Activated naive CD8-positive, alpha-beta T cell treated with anti-CD3 and anti-CD28 coated beads, Interleukin-2, amount 50 U/mL, for 24 hours (primary cell): ENCODE measurements around the gene PCDH1.
"Not testable (repeated sequence)": the region's sequence is repeated elsewhere in the genome, so short reads cannot be mapped to it uniquely, and the experiment has no call there.

ENCODE experiments used
- ATAC-seq: fragments of 150-1000 bp; cut with Tn5 transposase; one replicate; pipeline ENCODE4 v1.10.0; 2021
- DNase-seq: peaks from one replicate; pipeline ENCODE4 v3.0.0; 2021
- H3K27ac Mint-ChIP-seq: one replicate; pipeline ENCODE4 v1.8.0; 2021; ENCODE audit warnings: mild to moderate bottlenecking, mixed read lengths
- H3K27me3 Mint-ChIP-seq: one replicate; pipeline ENCODE4 v1.8.0; 2021; ENCODE audit warnings: mixed read lengths
- H3K36me3 Mint-ChIP-seq: one replicate; pipeline ENCODE4 v1.8.0; 2021; ENCODE audit warnings: low read depth, mixed read lengths
- H3K4me1 Mint-ChIP-seq: one replicate; pipeline ENCODE4 v1.8.0; 2021; ENCODE audit warnings: mixed read lengths
- H3K4me3 Mint-ChIP-seq: one replicate; pipeline ENCODE4 v1.8.0; 2021; ENCODE audit warnings: mild to moderate bottlenecking, moderate library complexity, mixed read lengths
- H3K9me3 Mint-ChIP-seq: one replicate; pipeline ENCODE4 v1.8.0; 2021; ENCODE audit warnings: mixed read lengths

Gene PCDH1

GRCh38 chr5:141909212-141909611 lies 31.0 kb upstream of the PCDH1 start:
- H3K9me3 Mint-ChIP-seq = no peaks in the 10 kb centered on the region
- H3K4me1 Mint-ChIP-seq = peaks cover 12% of the 10 kb centered on the region
- peaks cover 20% of the 10 kb centered on the region for H3K27me3 Mint-ChIP-seq
- H3K27ac Mint-ChIP-seq = no peak overlapping the region
- ATAC-seq = no peak
- no peaks in the 10 kb centered on the region for H3K36me3 Mint-ChIP-seq
- no peak for DNase-seq
- no peak overlapping the region for H3K4me3 Mint-ChIP-seq

GRCh38 chr5:141908796-141909195 lies 30.6 kb upstream of the PCDH1 start:
- peak overlapping the region; percentile 6 for H3K27ac Mint-ChIP-seq
- H3K36me3 Mint-ChIP-seq = no peaks in the 10 kb centered on the region
- H3K4me1 Mint-ChIP-seq = peaks cover 10% of the 10 kb centered on the region
- H3K27me3 Mint-ChIP-seq = peaks cover 17% of the 10 kb centered on the region
- DNase-seq (no peak), ATAC-seq (peak; percentile 88)
- no peaks in the 10 kb centered on the region for H3K9me3 Mint-ChIP-seq
- no peak overlapping the region for H3K4me3 Mint-ChIP-seq

- Mint-ChIP-seq H3K27me3 (peaks cover 2% of the 10 kb centered on the region), H3K4me3 (no peak overlapping the region), H3K4me1 (peaks cover 4% of the 10 kb centered on the region), H3K27ac (no peak overlapping the region), H3K36me3 (no peaks in the 10 kb centered on the region), H3K9me3 (no peaks in the 10 kb centered on the region)
- ATAC-seq (no peak), DNase-seq (no peak)
Observed at GRCh38 chr5:141906972-141907371, 28.8 kb upstream of the PCDH1 start.

- Mint-ChIP-seq H3K4me1 (peaks cover 4% of the 10 kb centered on the region), H3K27ac (no peak overlapping the region), H3K9me3 (no peaks in the 10 kb centered on the region), H3K4me3 (no peak overlapping the region), H3K27me3 (peaks cover 3% of the 10 kb centered on the region), H3K36me3 (no peaks in the 10 kb centered on the region)
- DNase-seq (no peak), ATAC-seq (no peak)
Observed at GRCh38 chr5:141906517-141906916, 28.3 kb upstream of the PCDH1 start.

- Mint-ChIP-seq H3K36me3 (no peaks in the 10 kb centered on the region), H3K4me1 (peaks cover 4% of the 10 kb centered on the region), H3K27ac (no peak overlapping the region), H3K9me3 (no peaks in the 10 kb centered on the region), H3K4me3 (no peak overlapping the region), H3K27me3 (peaks cover 6% of the 10 kb centered on the region)
- DNase-seq = no peak
- no peak for ATAC-seq
Observed at GRCh38 chr5:141904551-141904950, 26.3 kb upstream of the PCDH1 start.

- Mint-ChIP-seq H3K27ac (no peak overlapping the region), H3K4me1 (peaks cover 1% of the 10 kb centered on the region), H3K27me3 (peaks cover 4% of the 10 kb centered on the region), H3K4me3 (no peak overlapping the region), H3K36me3 (no peaks in the 10 kb centered on the region), H3K9me3 (no peaks in the 10 kb centered on the region)
- no peak for DNase-seq
- no peak for ATAC-seq
Observed at GRCh38 chr5:141903261-141903660, 25.1 kb upstream of the PCDH1 start.

GRCh38 chr5:141902015-141902814 lies 24.0 kb upstream of the PCDH1 start:
- H3K9me3 Mint-ChIP-seq = no peaks in the 10 kb centered on the region
- no peak for DNase-seq
- peaks cover 4% of the 10 kb centered on the region for H3K27me3 Mint-ChIP-seq
- no peak for ATAC-seq
- H3K27ac Mint-ChIP-seq = no peak overlapping the region
- H3K36me3 Mint-ChIP-seq = no peaks in the 10 kb centered on the region
- peaks cover 1% of the 10 kb centered on the region for H3K4me1 Mint-ChIP-seq
- no peak overlapping the region for H3K4me3 Mint-ChIP-seq

GRCh38 chr5:141898448-141899049 lies 20.3 kb upstream of the PCDH1 start:
- Mint-ChIP-seq H3K9me3 (no peaks in the 10 kb centered on the region), H3K36me3 (no peaks in the 10 kb centered on the region), H3K27me3 (peaks cover 6% of the 10 kb centered on the region), H3K4me3 (no peak overlapping the region), H3K27ac (no peak overlapping the region), H3K4me1 (peaks cover 1% of the 10 kb centered on the region)
- ATAC-seq = no peak
- DNase-seq = no peak

GRCh38 chr5:141897425-141897824 lies 19.2 kb upstream of the PCDH1 start:
- H3K4me3 Mint-ChIP-seq = no peak overlapping the region
- no peaks in the 10 kb centered on the region for H3K36me3 Mint-ChIP-seq
- DNase-seq (no peak), ATAC-seq (no peak)
- no peak overlapping the region for H3K27ac Mint-ChIP-seq
- H3K9me3 Mint-ChIP-seq = no peaks in the 10 kb centered on the region
- peaks cover 6% of the 10 kb centered on the region for H3K27me3 Mint-ChIP-seq
- H3K4me1 Mint-ChIP-seq = peaks cover 1% of the 10 kb centered on the region

GRCh38 chr5:141890429-141890828 lies 12.2 kb upstream of the PCDH1 start:
- not testable (repeated sequence) for H3K27ac Mint-ChIP-seq, H3K4me3 Mint-ChIP-seq, ATAC-seq, DNase-seq, H3K9me3 Mint-ChIP-seq, H3K4me1 Mint-ChIP-seq, H3K36me3 Mint-ChIP-seq
- H3K27me3 Mint-ChIP-seq = peaks cover 23% of the 10 kb centered on the region

- no peak overlapping the region for H3K4me3 Mint-ChIP-seq
- DNase-seq (no peak), ATAC-seq (no peak)
- peaks cover 33% of the 10 kb centered on the region for H3K27me3 Mint-ChIP-seq
- no peaks in the 10 kb centered on the region for H3K36me3 Mint-ChIP-seq
- no peaks in the 10 kb centered on the region for H3K9me3 Mint-ChIP-seq
- no peak overlapping the region for H3K27ac Mint-ChIP-seq
- no peaks in the 10 kb centered on the region for H3K4me1 Mint-ChIP-seq
Observed at GRCh38 chr5:141889282-141889871, 11.2 kb upstream of the PCDH1 start.

- Mint-ChIP-seq H3K27ac (no peak overlapping the region), H3K9me3 (no peaks in the 10 kb centered on the region), H3K4me1 (peaks cover 6% of the 10 kb centered on the region), H3K27me3 (peaks cover 73% of the 10 kb centered on the region), H3K36me3 (no peaks in the 10 kb centered on the region), H3K4me3 (no peak overlapping the region)
- ATAC-seq (no peak), DNase-seq (no peak)
Observed at GRCh38 chr5:141883892-141884318, 5.7 kb upstream of the PCDH1 start.

GRCh38 chr5:141883184-141883891 lies 5.1 kb upstream of the PCDH1 start:
- H3K27me3 Mint-ChIP-seq = peaks cover 78% of the 10 kb centered on the region
- peak; percentile 36 for DNase-seq

GRCh38 chr5:141882594-141883183 lies 4.5 kb upstream of the PCDH1 start:
- Mint-ChIP-seq H3K4me1 (peaks cover 13% of the 10 kb centered on the region), H3K9me3 (no peaks in the 10 kb centered on the region), H3K4me3 (no peak overlapping the region), H3K27me3 (peaks cover 80% of the 10 kb centered on the region), H3K36me3 (no peaks in the 10 kb centered on the region), H3K27ac (no peak overlapping the region)
- DNase-seq (no peak), ATAC-seq (no peak)

More at GRCh38 chr5:141883184-141883891, 5.1 kb upstream of the PCDH1 start:
- Mint-ChIP-seq H3K4me3 (no peak overlapping the region), H3K4me1 (peaks cover 11% of the 10 kb centered on the region), H3K36me3 (no peaks in the 10 kb centered on the region), H3K9me3 (no peaks in the 10 kb centered on the region), H3K27ac (no peak overlapping the region)
- ATAC-seq = no peak
